Nephron (organoid): Measurements from ENCODE around the gene CCNL1.

Experiments
- H3K27ac Mint-ChIP-seq, 3 experiments: 2 replicates each; pipeline ENCODE4 v1.8.0; 2020; ENCODE audit warnings: mixed read lengths in 3 of 3, mild to moderate bottlenecking in 2 of 3, moderate library complexity in 1 of 3
- H3K27me3 Mint-ChIP-seq: 2 replicates; pipeline ENCODE4 v1.8.0; 2021; ENCODE audit warnings: low read depth, mild to moderate bottlenecking, moderate library complexity, mixed read lengths
- H3K36me3 Mint-ChIP-seq: 2 replicates; pipeline ENCODE4 v1.8.0; 2020; ENCODE audit warnings: low read depth, mixed read lengths
- H3K4me1 Mint-ChIP-seq: 2 replicates; pipeline ENCODE4 v1.8.0; 2020; ENCODE audit warnings: mixed read lengths
- H3K4me3 Mint-ChIP-seq, 3 experiments: 2 replicates each; pipeline ENCODE4 v1.8.0; 2020; ENCODE audit warnings: mild to moderate bottlenecking in 3 of 3, mixed read lengths in 3 of 3, moderate library complexity in 2 of 3
- H3K9me3 Mint-ChIP-seq: 2 replicates; pipeline ENCODE4 v1.8.0; 2020; ENCODE audit warnings: mixed read lengths
- TF ChIP-seq, protein P1 (sequence below), 3 experiments: fragments of 200-600 bp; sonication (generic); IDR thresholded peaks; one replicate each; pipeline ENCODE4 v1.5.0; 2021; ENCODE audit warnings: antibody characterized with exemption in 3 of 3; ENCODE audit not compliant: unreplicated experiment in 3 of 3

Gene CCNL1

DNA sequence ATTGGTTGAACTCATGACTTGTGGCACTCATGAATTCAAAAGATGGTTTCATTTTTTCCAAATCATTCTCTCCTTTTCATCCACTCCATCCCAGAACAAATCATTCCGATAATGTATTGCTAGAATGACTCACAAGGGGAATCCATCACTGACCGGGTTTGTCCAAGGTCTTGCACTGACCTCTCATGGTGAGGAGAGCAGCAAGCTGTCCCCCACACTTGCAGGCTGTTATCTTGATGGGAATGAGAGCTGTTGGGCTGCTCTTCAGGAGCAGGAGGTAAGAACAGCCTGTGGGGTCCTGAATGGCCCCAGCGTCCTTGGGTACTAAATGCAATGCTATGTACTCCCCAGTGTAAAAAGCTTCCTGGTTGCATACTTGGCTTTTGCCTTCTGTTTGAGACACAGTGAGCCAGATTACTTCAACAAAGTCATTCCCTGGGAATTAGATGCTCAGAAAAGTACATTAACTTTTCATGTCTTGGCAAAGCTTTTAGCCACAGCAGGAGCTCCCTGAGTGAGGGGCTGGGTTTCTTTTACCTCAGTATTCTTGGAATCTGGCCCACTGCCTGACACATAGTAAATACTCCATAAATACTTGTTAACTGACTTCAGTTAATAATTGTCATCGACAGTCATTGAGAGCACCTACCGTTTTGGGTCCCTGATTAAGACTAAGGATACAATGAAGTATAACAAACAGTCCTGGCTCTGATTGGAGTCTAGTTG lies 24.1 kb downstream of the CCNL1 start:
- Mint-ChIP-seq H3K27ac (peak overlapping the region; percentile 70 to 81 (median 79)), H3K4me3 (peak overlapping the region in 1 of 3 experiments; percentile 16), H3K4me1 (peaks cover 49% of the 10 kb centered on the region), H3K27me3 (no peaks in the 10 kb centered on the region), H3K36me3 (no peaks in the 10 kb centered on the region), H3K9me3 (no peaks in the 10 kb centered on the region)
- TF ChIP-seq, protein P1, sequence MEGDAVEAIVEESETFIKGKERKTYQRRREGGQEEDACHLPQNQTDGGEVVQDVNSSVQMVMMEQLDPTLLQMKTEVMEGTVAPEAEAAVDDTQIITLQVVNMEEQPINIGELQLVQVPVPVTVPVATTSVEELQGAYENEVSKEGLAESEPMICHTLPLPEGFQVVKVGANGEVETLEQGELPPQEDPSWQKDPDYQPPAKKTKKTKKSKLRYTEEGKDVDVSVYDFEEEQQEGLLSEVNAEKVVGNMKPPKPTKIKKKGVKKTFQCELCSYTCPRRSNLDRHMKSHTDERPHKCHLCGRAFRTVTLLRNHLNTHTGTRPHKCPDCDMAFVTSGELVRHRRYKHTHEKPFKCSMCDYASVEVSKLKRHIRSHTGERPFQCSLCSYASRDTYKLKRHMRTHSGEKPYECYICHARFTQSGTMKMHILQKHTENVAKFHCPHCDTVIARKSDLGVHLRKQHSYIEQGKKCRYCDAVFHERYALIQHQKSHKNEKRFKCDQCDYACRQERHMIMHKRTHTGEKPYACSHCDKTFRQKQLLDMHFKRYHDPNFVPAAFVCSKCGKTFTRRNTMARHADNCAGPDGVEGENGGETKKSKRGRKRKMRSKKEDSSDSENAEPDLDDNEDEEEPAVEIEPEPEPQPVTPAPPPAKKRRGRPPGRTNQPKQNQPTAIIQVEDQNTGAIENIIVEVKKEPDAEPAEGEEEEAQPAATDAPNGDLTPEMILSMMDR (IDR thresholded peaks at IDR 0.05; ENCODE audit: unreplicated experiment in 3 of 3), result no peak

DNA sequence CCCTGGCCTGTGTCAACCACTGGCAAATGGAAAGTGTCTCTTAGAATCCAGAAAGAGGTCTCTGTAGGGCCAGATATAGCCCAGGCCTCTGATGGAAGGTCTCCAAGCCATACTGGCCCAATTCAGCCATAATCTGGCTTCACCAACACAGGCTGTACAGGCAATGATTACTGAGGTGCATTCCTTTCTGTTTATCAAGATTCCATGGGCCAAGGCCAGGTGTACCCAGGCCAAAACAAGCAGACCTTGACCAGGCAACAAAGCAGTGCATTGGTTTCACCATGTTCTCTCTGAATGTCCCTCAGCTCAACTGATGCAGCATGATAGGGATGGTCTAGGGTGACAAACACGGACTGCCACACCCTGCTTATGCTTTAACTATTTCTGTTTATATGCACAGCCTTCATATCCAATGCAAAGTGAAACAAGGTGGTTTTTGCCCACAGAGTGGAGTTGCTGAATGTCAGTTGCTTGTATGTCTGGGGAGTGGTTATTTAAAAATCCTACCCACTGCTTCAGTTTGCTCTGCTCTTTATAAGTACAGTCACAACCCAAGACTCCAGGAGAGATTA lies 25.2 kb downstream of the CCNL1 start:
- peaks cover 60% of the 10 kb centered on the region for H3K4me1 Mint-ChIP-seq
- TF ChIP-seq, protein P1 (IDR thresholded peaks at IDR 0.05; ENCODE audit: unreplicated experiment in 3 of 3), result no peak
- H3K27me3 Mint-ChIP-seq, result no peaks in the 10 kb centered on the region
- no peaks in the 10 kb centered on the region for H3K9me3 Mint-ChIP-seq
- H3K36me3 Mint-ChIP-seq, result no peaks in the 10 kb centered on the region
- H3K4me3 Mint-ChIP-seq, result no peak overlapping the region
- peak overlapping the region in 1 of 3 experiments; percentile 79 for H3K27ac Mint-ChIP-seq

DNA sequence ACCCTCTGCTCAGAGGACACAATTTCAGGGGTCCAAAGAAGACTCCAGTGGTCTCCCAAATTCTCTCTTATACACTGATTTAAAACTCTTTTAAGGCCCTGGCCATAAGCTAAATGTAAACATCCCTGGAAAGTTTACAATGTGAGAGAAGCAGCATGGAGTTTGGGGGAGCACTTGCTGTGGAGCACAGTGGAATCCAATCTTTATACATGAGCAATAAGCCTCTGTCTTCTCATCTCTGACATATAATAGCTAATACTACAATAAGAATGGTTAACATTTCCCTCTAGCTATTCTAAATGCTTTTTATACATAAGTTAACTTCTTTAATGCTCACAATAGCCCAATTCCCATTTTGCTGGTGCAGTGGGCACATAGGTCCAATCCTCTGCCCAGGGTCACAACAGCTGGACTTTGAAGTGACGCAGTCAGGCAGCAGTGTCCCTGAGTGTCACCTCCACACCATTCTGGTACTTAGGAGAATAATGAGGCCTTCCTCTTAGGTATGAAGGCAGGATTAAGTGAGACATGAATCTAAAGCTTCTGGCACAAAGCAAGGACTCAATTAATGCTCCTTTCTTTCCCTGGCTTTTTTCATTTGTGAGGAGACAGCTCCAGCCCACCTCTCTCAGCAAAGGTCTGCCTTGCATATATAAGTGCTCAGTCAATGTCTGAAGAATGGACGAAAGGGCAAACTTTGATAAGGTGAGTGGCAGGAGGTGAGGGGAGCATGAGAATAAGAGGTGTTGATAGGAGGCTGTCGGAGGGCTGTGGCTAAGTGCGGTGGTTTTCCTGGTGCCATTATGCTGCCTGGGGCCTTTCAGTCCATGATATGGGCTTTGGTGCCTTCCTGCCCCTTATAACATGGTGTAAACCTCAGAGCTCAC lies 26.3 kb downstream of the CCNL1 start:
- no peak overlapping the region for H3K4me3 Mint-ChIP-seq
- TF ChIP-seq, protein P1 (IDR thresholded peaks at IDR 0.05; ENCODE audit: unreplicated experiment in 3 of 3), result no peak
- peaks cover 71% of the 10 kb centered on the region for H3K4me1 Mint-ChIP-seq
- H3K9me3 Mint-ChIP-seq, result no peaks in the 10 kb centered on the region
- H3K27ac Mint-ChIP-seq, result peak overlapping the region in 2 of 3 experiments; percentile 51 to 55
- no peaks in the 10 kb centered on the region for H3K36me3 Mint-ChIP-seq
- H3K27me3 Mint-ChIP-seq, result no peaks in the 10 kb centered on the region

DNA sequence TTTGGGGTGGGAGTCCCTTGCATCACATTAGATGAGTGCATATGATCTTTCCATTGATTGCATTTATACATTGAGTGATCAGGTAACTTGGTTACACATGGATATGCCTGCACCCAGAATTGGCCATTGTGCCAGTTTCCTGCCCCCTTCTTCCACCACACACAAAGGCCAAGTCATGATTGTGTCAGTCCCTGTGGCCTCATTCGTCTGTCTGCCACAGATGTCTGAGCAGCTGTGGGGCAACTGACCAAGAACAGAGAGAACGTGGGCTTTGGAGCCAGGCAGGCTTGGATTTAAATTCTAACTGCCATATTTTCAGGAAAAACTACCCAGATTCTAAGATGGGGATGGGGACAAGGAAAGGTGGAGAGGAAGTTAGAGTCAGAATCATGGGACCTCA lies 27.0 kb downstream of the CCNL1 start:
- Mint-ChIP-seq H3K4me3 (no peak overlapping the region), H3K4me1 (peaks cover 77% of the 10 kb centered on the region)

DNA sequence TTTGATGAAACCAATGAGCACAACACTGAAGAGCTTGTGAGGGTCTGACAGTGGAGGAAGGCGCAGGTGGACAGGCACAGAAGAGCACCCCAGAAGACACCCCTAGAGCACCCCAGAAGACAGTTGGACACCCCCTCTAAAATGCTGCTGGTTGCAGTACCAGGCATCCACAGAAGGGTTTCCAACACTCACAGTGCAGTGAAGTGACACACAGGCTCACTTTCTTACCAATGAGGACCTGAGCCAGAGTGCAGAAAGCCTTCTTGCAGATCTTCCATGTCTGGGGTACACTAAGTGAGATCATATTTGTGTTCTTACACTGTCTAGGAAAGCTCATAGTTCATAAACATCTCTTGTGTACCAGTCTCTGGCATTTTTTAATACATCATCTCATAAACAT lies 27.6 kb downstream of the CCNL1 start:
- TF ChIP-seq, protein P1 (IDR thresholded peaks at IDR 0.05; ENCODE audit: unreplicated experiment in 3 of 3), result no peak
- H3K4me3 Mint-ChIP-seq, result no peak overlapping the region
- no peaks in the 10 kb centered on the region for H3K36me3 Mint-ChIP-seq
- no peaks in the 10 kb centered on the region for H3K27me3 Mint-ChIP-seq
- no peaks in the 10 kb centered on the region for H3K9me3 Mint-ChIP-seq
- H3K27ac Mint-ChIP-seq, result peak overlapping the region in 2 of 3 experiments; percentile 44 to 78
- H3K4me1 Mint-ChIP-seq, result peaks cover 81% of the 10 kb centered on the region

More for the DNA sequence above, 27.0 kb downstream of the CCNL1 start:
- no peaks in the 10 kb centered on the region for H3K27me3 Mint-ChIP-seq
- H3K36me3 Mint-ChIP-seq, result no peaks in the 10 kb centered on the region
- peak overlapping the region in 2 of 3 experiments; percentile 6 to 44 for H3K27ac Mint-ChIP-seq
- H3K9me3 Mint-ChIP-seq, result no peaks in the 10 kb centered on the region
- TF ChIP-seq, protein P1 (IDR thresholded peaks at IDR 0.05; ENCODE audit: unreplicated experiment in 3 of 3), result no peak
